Measurements from ENCODE around the gene TENM3.

GRCh38 chr4:182585321-182585720 lies 342.1 kb downstream of the TENM3 start:
- no peak for TF ChIP-seq CTCF (IDR thresholded peaks at IDR 0.05; ENCODE audit: low read length)
- no peak for TF ChIP-seq EZH2 (optimal IDR thresholded peaks at IDR 0.05; ENCODE audit: low read depth, low read length)
- TF ChIP-seq EZH2phosphoT487 (IDR thresholded peaks at IDR 0.05; ENCODE audit: low read length): no peak

Data from MM.1S (cell line).